ENCODE data around the gene CCDC150. TPM values are rescaled to one million over a fixed set of nuclear protein-coding genes. Genes with fewer than 3 reads are reported as not detected.
"Not testable (repeated sequence)": the region's sequence is repeated elsewhere in the genome, so short reads cannot be mapped to it uniquely, and the experiment has no call there.

The CCDC150 gene
- total RNA-seq, 2 experiments from 2014 or later = 7.5 to 9.4 TPM

DNA sequence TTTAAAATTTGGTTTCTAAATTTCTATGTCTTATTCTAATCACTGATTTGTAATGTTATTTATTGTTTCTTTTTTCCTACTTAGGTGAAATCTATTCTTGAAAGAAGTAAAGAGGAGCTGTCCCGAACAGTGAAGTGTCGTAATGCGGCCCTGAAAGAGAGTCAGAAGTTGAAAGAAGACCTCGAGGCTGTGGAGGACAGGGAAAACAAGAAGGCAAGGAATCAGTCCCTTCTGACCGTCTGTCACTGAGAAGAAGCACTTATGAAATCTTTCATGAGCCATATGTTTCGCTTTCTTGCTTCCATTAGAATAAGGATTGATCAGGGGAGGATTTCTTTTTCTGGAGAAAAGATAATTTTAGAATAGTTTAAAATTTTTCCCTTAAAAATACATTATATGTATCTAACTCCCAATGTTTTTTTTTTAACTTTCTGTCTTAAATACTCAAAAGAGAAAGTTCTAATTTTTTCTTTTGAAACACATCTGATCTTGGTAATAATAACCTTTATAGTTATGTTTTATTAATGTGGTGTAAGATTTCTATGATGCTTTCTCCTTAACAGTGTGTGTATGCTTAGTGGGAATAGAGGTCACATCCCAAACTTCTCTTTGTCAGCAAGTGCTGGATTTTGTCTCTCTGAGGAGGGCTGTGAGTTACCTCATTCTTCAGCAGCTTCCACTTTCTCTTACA is 79.0 kb downstream of the CCDC150 start:
- Mint-ChIP-seq H3K27ac (no peak overlapping the region), H3K4me3 (no peak overlapping the region), H3K36me3 (peaks cover 5% of the 10 kb centered on the region), H3K4me1 (no peaks in the 10 kb centered on the region), H3K27me3 (no peaks in the 10 kb centered on the region), H3K9me3 (no peaks in the 10 kb centered on the region)
- no peak for DNase-seq

DNA sequence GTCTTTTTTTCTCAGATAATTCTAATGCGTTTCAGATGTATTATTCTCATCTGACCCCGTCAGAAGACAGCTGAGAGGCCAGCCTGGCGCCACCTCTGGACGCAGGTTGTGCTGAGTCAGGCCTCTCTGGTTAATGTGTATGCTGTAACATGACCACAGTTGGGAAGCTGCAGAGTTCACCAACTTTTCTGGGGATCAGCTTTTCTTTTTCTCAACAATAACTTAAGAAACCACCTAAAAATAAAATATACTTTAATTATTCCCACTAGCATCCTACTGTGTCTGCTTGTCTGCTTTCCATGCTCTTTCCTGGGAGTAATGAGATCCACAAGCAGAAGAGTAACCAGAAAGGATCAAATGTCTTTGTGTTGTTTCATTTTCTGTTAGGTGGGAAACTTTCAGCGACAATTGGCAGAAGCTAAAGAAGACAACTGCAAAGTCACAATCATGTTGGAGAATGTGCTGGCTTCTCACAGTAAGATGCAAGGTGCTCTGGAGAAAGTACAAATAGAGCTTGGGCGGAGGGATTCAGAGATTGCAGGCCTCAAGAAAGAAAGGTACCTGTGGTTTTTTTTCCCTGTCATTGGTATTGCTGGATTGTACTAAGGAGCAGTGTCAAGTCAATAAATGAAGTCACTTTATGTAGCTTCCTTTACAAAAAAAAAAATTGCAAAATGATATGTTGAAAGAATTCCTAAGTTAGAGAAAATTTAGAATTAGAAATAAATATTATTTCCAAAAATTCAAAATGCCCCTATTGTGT is 79.8 kb downstream of the CCDC150 start:
- H3K27me3 Mint-ChIP-seq = no peaks in the 10 kb centered on the region

DNA sequence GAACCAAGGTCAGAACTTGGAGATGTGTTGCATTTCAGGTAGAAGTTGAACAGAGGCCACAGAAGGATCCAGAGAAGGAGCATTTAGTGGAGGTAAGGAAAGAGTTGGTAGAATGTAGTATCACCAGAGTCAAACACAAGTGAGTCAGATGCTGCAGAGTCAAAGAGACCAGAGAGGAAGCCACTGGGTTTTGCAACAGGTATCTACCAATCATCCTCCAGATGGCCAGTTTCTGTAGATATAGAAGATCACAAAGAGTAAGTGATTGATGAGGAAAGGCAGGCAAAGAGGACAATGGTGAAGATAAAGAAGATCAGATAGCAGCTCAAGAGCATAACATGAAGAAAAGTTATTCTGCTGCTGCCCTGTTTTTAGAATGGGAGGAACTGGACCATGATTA is 84.1 kb downstream of the CCDC150 start:
- H3K4me1 Mint-ChIP-seq = no peaks in the 10 kb centered on the region
- no peaks in the 10 kb centered on the region for H3K9me3 Mint-ChIP-seq
- peaks cover 15% of the 10 kb centered on the region for H3K36me3 Mint-ChIP-seq
- H3K27me3 Mint-ChIP-seq = no peaks in the 10 kb centered on the region
- H3K4me3 Mint-ChIP-seq = no peak overlapping the region
- no peak for DNase-seq
- H3K27ac Mint-ChIP-seq = no peak overlapping the region

More for the DNA sequence above, 79.8 kb downstream of the CCDC150 start:
- DNase-seq = no peak
- no peaks in the 10 kb centered on the region for H3K4me1 Mint-ChIP-seq
- H3K36me3 Mint-ChIP-seq = peaks cover 10% of the 10 kb centered on the region
- H3K27ac Mint-ChIP-seq = no peak overlapping the region
- H3K9me3 Mint-ChIP-seq = no peaks in the 10 kb centered on the region
- no peak overlapping the region for H3K4me3 Mint-ChIP-seq

DNA sequence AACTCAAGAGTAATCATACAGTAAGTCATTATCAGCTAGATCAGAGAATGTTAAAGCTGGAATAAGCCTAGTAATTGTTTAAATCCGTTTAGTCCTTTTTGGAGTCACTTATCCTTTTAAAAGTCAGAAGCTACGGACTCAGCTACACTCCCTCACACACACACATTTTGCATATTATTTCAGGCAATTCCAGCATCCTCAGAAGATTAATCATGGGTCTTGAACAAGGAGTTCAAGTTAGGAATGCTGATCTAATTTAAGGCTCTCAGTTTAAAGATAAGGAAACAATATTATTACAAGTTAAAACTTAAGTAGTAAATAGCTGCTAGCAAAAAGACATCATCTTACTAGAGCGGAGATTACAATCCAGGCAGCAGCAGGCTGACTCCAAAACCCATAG is 85.7 kb downstream of the CCDC150 start:
- H3K36me3 Mint-ChIP-seq = peaks cover 18% of the 10 kb centered on the region

DNA sequence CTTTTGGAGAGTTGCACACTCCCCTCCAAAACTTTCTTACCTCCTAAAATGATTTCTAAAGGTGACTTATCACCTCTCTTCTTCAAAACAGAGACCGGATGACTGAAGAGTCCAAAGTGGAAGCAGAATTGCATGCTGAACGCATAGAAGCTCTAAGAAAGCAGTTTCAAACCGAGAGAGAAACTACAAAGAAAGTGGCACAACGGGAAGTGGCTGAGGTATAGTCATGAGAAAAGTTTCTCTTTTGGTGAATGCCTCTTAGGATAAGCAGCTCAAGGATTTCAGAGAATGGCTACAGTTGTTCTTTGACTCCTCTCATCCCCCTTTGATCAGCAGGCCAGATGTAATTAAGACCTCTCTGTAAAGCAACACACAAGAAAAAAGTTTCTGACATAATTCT is 86.4 kb downstream of the CCDC150 start:
- H3K4me3 Mint-ChIP-seq = no peak overlapping the region
- H3K27me3 Mint-ChIP-seq = no peaks in the 10 kb centered on the region
- DNase-seq = no peak
- H3K36me3 Mint-ChIP-seq = peaks cover 18% of the 10 kb centered on the region
- H3K27ac Mint-ChIP-seq = no peak overlapping the region
- no peaks in the 10 kb centered on the region for H3K4me1 Mint-ChIP-seq
- no peaks in the 10 kb centered on the region for H3K9me3 Mint-ChIP-seq

More for the DNA sequence above, 85.7 kb downstream of the CCDC150 start:
- no peak for DNase-seq
- Mint-ChIP-seq H3K9me3 (no peaks in the 10 kb centered on the region), H3K27me3 (no peaks in the 10 kb centered on the region), H3K4me3 (no peak overlapping the region), H3K4me1 (no peaks in the 10 kb centered on the region), H3K27ac (no peak overlapping the region)

DNA sequence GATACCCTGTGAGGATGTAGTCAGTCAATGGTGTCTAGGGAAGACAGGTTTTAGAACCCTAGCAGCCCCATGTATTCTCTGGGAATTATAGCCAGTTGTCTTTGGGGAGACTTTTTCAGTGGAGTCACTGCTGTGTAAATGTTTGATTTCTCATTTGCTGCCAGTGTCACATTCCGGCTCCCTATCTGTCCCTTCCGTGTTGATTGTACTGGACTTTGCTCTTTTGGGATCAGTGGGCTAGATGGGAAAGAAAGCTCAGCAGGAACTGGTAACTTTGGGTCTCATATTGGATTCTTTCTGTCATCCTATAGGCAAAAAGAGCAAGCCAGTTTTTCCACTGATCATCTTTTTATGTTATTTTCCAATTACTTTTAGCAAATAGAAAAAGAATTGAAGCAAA is 89.9 kb downstream of the CCDC150 start:
- Mint-ChIP-seq H3K4me1 (no peaks in the 10 kb centered on the region), H3K27ac (no peak overlapping the region), H3K36me3 (peaks cover 30% of the 10 kb centered on the region), H3K27me3 (no peaks in the 10 kb centered on the region), H3K4me3 (no peak overlapping the region), H3K9me3 (no peaks in the 10 kb centered on the region)
- no peak for DNase-seq

DNA sequence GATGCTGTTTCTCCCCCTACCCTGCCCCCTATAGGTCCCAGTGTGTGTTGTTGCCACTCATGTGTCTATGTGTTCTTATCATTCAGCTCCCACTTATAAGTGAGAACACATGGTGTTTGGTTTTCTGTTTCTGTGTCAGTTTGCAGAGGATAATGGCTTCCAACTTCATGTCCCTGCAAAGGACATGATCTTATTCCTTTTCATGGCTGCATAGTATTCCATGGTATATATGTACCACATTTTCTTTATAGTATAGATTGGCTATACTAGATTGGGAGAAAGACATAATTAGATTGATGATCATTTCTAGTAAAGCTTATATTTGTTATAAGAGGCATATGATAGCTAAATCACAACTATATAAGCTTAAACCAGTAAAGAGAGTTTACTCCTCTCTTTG is 97.1 kb downstream of the CCDC150 start:
- H3K27ac Mint-ChIP-seq, H3K27me3 Mint-ChIP-seq, H3K4me3 Mint-ChIP-seq, DNase-seq, H3K4me1 Mint-ChIP-seq: not testable (repeated sequence)
- H3K36me3 Mint-ChIP-seq = peaks cover 53% of the 10 kb centered on the region
- H3K9me3 Mint-ChIP-seq = peaks cover 28% of the 10 kb centered on the region

DNA sequence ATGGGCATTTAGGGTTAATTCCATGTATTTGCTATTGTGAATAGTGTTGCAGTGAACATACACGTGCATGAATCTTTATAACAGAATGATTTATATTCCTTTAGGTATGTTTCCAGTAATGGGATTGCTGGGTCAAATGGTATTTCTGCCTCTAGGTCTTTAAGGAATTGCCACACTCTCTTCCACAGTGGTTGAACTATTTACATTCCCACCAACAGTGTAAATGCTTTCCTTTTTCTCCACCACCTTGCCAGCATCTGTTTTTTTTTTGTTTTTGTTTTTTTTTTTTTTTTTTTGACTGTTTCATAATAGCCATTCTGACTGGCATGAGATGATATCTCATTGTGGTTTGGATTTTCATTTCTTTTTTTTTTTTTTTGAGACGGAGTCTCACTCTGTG is 97.5 kb downstream of the CCDC150 start:
- Mint-ChIP-seq H3K4me1 (no peaks in the 10 kb centered on the region), H3K9me3 (peaks cover 28% of the 10 kb centered on the region), H3K27me3 (no peaks in the 10 kb centered on the region), H3K4me3 (no peak overlapping the region), H3K27ac (no peak overlapping the region), H3K36me3 (peaks cover 55% of the 10 kb centered on the region)
- no peak for DNase-seq

DNA sequence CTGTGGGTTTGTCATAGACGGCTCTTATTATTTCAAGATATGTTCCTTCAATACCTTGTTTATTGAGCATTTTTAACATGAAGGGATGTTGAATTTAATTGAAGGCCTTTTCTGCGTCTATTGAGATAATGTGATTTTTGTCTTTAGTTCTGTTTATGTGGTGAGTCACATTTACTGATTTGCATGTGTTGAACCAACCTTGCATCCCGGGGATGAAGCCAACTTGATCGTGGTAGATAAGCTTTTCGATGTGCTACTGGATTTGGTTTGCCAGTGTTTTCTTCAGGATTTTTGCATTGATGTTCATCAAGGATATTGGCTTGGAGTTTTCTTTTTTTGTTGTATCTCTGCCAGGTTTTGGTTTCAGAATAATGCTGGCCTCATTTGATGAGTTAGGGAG is 99.5 kb downstream of the CCDC150 start:
- H3K36me3 Mint-ChIP-seq = peaks cover 40% of the 10 kb centered on the region
- peaks cover 28% of the 10 kb centered on the region for H3K9me3 Mint-ChIP-seq

DNA sequence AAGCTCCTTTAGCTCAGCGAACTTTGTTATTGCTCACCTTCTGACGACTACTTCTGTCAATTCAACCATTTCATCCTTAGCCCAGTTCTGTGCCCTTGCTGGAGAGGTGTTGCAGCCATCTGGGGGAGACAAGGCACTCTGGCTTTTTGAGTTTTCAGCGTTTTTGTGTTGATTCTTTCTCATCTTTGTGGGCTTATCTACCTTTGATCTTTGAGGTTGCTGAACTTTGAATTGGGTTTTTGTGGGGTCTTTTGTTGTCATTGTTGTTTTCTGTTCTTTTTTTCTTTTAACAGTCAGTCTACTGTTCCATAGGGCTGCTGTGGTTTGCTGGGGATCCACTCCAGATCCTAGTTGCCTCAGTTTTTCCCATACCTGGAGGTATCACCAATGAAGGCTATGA is 102.7 kb downstream of the CCDC150 start:
- Mint-ChIP-seq H3K27ac (no peak overlapping the region), H3K36me3 (peaks cover 24% of the 10 kb centered on the region), H3K4me3 (no peak overlapping the region), H3K4me1 (no peaks in the 10 kb centered on the region), H3K9me3 (peaks cover 20% of the 10 kb centered on the region), H3K27me3 (no peaks in the 10 kb centered on the region)
- DNase-seq = no peak

More for the DNA sequence above, 99.5 kb downstream of the CCDC150 start:
- Mint-ChIP-seq H3K4me1 (no peaks in the 10 kb centered on the region), H3K4me3 (no peak overlapping the region), H3K27ac (no peak overlapping the region), H3K27me3 (no peaks in the 10 kb centered on the region)
- no peak for DNase-seq

DNA sequence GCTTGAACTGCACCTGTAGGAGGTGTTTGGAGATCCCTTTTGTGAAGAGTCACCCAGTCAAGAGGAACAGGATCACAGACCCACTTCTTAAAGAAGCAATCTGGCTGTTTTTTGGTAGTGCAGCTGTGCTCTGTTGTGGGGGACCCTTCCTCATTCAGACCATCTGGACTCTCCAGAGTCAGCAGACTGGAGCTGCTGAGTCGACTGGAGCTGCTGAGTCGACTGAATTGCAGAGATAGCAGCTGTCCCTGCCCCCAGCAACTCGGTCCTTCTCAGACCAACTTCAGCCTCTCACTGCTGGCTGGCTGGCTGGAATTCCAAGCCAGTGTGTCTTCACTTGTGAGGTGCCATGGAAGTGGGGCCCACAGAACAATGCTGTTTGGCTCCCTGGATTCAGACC is 103.2 kb downstream of the CCDC150 start:
- Mint-ChIP-seq H3K4me3 (no peak overlapping the region), H3K36me3 (peaks cover 22% of the 10 kb centered on the region), H3K4me1 (no peaks in the 10 kb centered on the region), H3K9me3 (peaks cover 19% of the 10 kb centered on the region), H3K27ac (no peak overlapping the region), H3K27me3 (no peaks in the 10 kb centered on the region)
- no peak for DNase-seq

DNA sequence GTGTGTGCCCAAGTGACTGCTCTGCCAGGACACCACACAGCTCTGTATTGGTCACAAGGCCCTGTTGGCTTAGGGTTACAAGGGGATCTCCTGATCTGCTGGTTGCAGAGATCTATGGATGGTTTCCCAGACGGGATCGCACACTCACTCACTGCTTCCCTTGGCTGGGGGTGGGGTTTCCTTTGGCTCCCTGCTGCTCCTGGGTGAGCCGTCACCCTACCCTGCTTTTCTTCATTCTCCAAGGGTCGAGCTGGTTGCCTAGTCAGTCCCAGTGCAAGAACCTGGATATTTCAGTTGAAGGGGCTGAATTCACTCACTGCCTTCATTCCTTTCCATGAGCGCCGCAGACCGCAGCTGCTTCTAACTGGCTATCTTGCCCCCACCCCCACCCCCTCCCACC is 103.7 kb downstream of the CCDC150 start:
- no peak overlapping the region for H3K4me3 Mint-ChIP-seq
- H3K27ac Mint-ChIP-seq = no peak overlapping the region
- H3K4me1 Mint-ChIP-seq = no peaks in the 10 kb centered on the region
- peaks cover 15% of the 10 kb centered on the region for H3K9me3 Mint-ChIP-seq
- peaks cover 20% of the 10 kb centered on the region for H3K36me3 Mint-ChIP-seq
- no peaks in the 10 kb centered on the region for H3K27me3 Mint-ChIP-seq
- no peak for DNase-seq

DNA sequence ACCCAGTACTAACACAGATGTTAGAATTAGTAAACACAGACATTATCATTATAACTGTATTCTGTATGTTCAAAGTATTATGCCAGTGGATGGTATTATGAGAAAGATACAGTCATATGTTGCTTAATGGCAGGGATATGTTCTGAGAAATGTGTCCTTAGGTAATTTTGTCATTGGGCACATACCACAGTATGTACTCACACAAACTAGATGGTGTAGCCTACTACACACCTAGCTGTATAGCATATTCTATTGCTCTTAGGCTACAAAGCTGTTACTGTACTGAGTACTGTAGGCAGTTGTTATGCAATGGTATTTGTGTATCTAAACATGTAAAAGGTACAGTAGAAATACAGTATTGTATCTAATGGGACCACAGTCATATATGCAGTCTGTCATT is 106.2 kb downstream of the CCDC150 start:
- Mint-ChIP-seq H3K9me3 (peaks cover under 1% of the 10 kb centered on the region), H3K4me1 (peaks cover 4% of the 10 kb centered on the region), H3K4me3 (no peak overlapping the region), H3K27me3 (no peaks in the 10 kb centered on the region), H3K36me3 (peaks cover 5% of the 10 kb centered on the region), H3K27ac (no peak overlapping the region)
- DNase-seq = no peak

DNA sequence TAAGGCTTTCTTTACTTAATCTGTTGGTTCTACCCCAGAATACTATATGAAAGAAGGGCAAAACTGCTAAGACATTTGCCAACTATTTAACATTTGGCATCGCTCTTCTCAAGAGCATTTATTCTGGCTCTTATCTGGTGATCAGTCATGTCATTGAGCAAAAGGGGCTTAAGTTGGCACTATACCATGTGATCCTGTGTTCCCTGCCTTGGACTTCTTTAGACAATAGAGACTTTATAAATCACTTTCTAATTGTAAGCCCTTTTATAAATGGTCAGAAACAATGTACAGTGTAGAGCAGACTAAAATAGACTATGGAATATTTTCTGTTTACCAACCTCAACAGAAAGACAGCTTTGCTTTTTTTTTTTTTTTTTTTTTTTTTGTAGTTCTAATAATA is 107.9 kb downstream of the CCDC150 start:
- Mint-ChIP-seq H3K9me3 (no peaks in the 10 kb centered on the region), H3K27me3 (no peaks in the 10 kb centered on the region), H3K4me1 (peaks cover 10% of the 10 kb centered on the region), H3K4me3 (no peak overlapping the region), H3K36me3 (peaks cover 1% of the 10 kb centered on the region), H3K27ac (no peak overlapping the region)
- no peak for DNase-seq

DNA sequence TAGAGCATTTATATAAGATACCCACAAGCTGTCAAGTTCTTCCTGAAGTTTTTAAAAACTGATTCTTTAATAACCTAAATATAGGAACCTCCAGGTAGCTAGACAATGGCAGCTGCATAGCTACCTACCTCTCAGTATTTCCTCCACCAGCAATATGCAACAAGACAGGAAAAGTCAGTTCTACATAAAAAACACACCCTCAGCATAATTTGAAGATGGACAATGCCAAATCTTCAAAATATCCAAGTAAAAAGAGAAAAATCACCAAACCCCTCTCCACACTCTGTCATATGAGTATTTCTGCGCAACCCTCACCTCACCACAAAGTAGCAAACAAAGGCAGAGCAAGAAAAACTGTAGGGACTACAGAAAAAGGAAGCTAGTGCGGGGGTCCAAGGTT is 108.6 kb downstream of the CCDC150 start:
- no peak for DNase-seq
- H3K36me3 Mint-ChIP-seq = peaks cover 2% of the 10 kb centered on the region
- H3K27me3 Mint-ChIP-seq = no peaks in the 10 kb centered on the region
- H3K4me3 Mint-ChIP-seq = no peak overlapping the region
- H3K9me3 Mint-ChIP-seq = peaks cover under 1% of the 10 kb centered on the region
- peaks cover 10% of the 10 kb centered on the region for H3K4me1 Mint-ChIP-seq
- H3K27ac Mint-ChIP-seq = no peak overlapping the region

All from activated naive CD8-positive, alpha-beta T cell treated with anti-CD3 and anti-CD28 coated beads for 36 hours (primary cell).